HepG2 (cell line): ENCODE measurements around the gene CEP78. TPM values are rescaled to one million over a fixed set of nuclear protein-coding genes. Genes with fewer than 3 reads are reported as not detected.

Source experiments
- ATF7-NPFF ChIP-seq: sonication (generic); formaldehyde crosslinking; IDR thresholded peaks from 2 replicates; pipeline ENCODE4 v1.8.1; 2023; ENCODE audit warnings: mild to moderate bottlenecking, low read depth, missing genetic modification reagents, moderate library complexity
- CBX2 ChIP-seq, 2 experiments: fragments of 200-600 bp in 1 of 2; sonication (generic); formaldehyde crosslinking in 1 of 2; IDR thresholded peaks; 2 replicates each; pipeline versions ENCODE4 v1.7.0 to v1.8.1; 2018 to 2022; ENCODE audit warnings: low read depth in 2 of 2, low read length in 1 of 2, mild to moderate bottlenecking in 1 of 2, missing genetic modification reagents in 1 of 2
- DNMT3B ChIP-seq: conservative IDR thresholded peaks from 2 replicates; pipeline ENCODE4 v1.6.1; 2016; ENCODE audit warnings: missing biosample characterization, control low read depth
- GABPA ChIP-seq, 2 experiments: IDR thresholded peaks; 2 replicates each; pipeline ENCODE4 v1.6.1; 2011 to 2016; ENCODE audit warnings: low read depth in 2 of 2, low read length in 1 of 2, missing biosample characterization in 1 of 2, missing genetic modification characterization in 1 of 2
- GATAD1 ChIP-seq: IDR thresholded peaks from 2 replicates; pipeline ENCODE4 v1.6.1; 2016; ENCODE audit warnings: missing genetic modification reagents, missing compliant biosample characterization
- KDM5B ChIP-seq: sonication (generic); formaldehyde crosslinking; IDR thresholded peaks from 2 replicates; pipeline ENCODE4 v1.4.0; 2020; ENCODE audit warnings: missing genetic modification reagents, mild to moderate bottlenecking, borderline replicate concordance
- KLF9 ChIP-seq: IDR thresholded peaks from 2 replicates; pipeline ENCODE4 v1.6.1; 2016; ENCODE audit warnings: low read depth
- MBNL3 ChIP-seq: fragments of 250-450 bp; sonication (Bioruptor Pico); conservative IDR thresholded peaks from 2 replicates; pipeline ENCODE4 v1.8.0; 2022; ENCODE audit warnings: mild to moderate bottlenecking, inconsistent platforms
- NFIC ChIP-seq: IDR thresholded peaks from 2 replicates; pipeline ENCODE4 v1.6.1; 2012; ENCODE audit warnings: mild to moderate bottlenecking, low read length, inconsistent platforms
- NFKBIZ ChIP-seq: IDR thresholded peaks from 2 replicates; pipeline ENCODE4 v1.6.1; 2018; ENCODE audit warnings: missing genetic modification reagents, missing compliant biosample characterization
- PHF21A ChIP-seq: sonication (generic); formaldehyde crosslinking; IDR thresholded peaks from 2 replicates; pipeline ENCODE4 v1.5.0; 2020; ENCODE audit warnings: mild to moderate bottlenecking, missing genetic modification reagents
- PITX1 ChIP-seq: sonication (generic); formaldehyde crosslinking; IDR thresholded peaks from 2 replicates; pipeline ENCODE4 v1.5.1; 2020; ENCODE audit warnings: mild to moderate bottlenecking, missing genetic modification reagents
- SIN3A ChIP-seq: IDR thresholded peaks from 2 replicates; pipeline ENCODE4 v1.6.1; 2011; ENCODE audit warnings: low read depth, mild to moderate bottlenecking, control low read depth, low read length, borderline replicate concordance
- ZFY ChIP-seq: sonication (generic); formaldehyde crosslinking; IDR thresholded peaks from 2 replicates; pipeline ENCODE4 v1.4.0; 2020; ENCODE audit warnings: missing genetic modification reagents
- ZNF501 ChIP-seq: sonication (generic); formaldehyde crosslinking; IDR thresholded peaks from 2 replicates; pipeline ENCODE4 v1.5.1; 2020; ENCODE audit warnings: mild to moderate bottlenecking, moderate library complexity, missing genetic modification reagents
- ZNF616 ChIP-seq: sonication (generic); formaldehyde crosslinking; IDR thresholded peaks from 2 replicates; pipeline ENCODE4 v1.5.0; 2020; ENCODE audit warnings: low read depth, mild to moderate bottlenecking, missing genetic modification reagents
- ZSCAN12 ChIP-seq: sonication (generic); formaldehyde crosslinking; IDR thresholded peaks from 2 replicates; pipeline ENCODE4 v1.9.0; 2021; ENCODE audit warnings: mild to moderate bottlenecking, missing genetic modification reagents
- polyA plus RNA-seq, 8 experiments: library from polyadenylated mRNA; depleted of rRNA in 3 of 8; stranded (reverse) in 7 of 8; unstranded in 1 of 8; fragments of >200 nt; fragmentation: Illumina TruSeq in 4 of 8; extraction: Trizol in 4 of 8; gene quantifications; 2 replicates each; pipeline versions ENCODE4 v1.2.1 to v1.2.3, GENCODE V29; 2011 to 2016; ENCODE audit warnings: low read depth in 4 of 8, missing spikeins in 1 of 8, mixed read lengths in 1 of 8; ENCODE audit not compliant: insufficient read depth in 1 of 8
- total RNA-seq, 5 experiments: library from RNA; depleted of rRNA; stranded (reverse); fragments of >200 nt; fragmentation: Illumina TruSeq; extraction: Trizol; gene quantifications; 2 replicates each; pipeline ENCODE4 v1.2.3, GENCODE V29; 2016; ENCODE audit warnings: low read depth in 1 of 5
- TF ChIP-seq, protein P1 (sequence below): sonication (generic); formaldehyde crosslinking; IDR thresholded peaks from 2 replicates; pipeline ENCODE4 v1.4.0; 2020; ENCODE audit warnings: missing genetic modification reagents, borderline replicate concordance
- TF ChIP-seq, protein P2 (sequence below): sonication (generic); formaldehyde crosslinking; IDR thresholded peaks from 2 replicates; pipeline ENCODE4 v1.4.0; 2020; ENCODE audit warnings: mild to moderate bottlenecking, missing genetic modification reagents
- TF ChIP-seq, protein P3 (sequence below): sonication (generic); formaldehyde crosslinking; IDR thresholded peaks from 2 replicates; pipeline ENCODE4 v1.5.0; 2020; ENCODE audit warnings: missing genetic modification reagents
- TF ChIP-seq, protein P4 (sequence below): sonication (generic); formaldehyde crosslinking; IDR thresholded peaks from 2 replicates; pipeline ENCODE4 v1.4.0; 2020; ENCODE audit warnings: mild to moderate bottlenecking, missing genetic modification reagents

CEP78 gene
- total and polyA plus RNA-seq, 2 of the 13 experiments (the other 11 are each of a cell fraction or from before 2014, with no cell fraction given) = 5.1 to 30.8 TPM

DNA sequence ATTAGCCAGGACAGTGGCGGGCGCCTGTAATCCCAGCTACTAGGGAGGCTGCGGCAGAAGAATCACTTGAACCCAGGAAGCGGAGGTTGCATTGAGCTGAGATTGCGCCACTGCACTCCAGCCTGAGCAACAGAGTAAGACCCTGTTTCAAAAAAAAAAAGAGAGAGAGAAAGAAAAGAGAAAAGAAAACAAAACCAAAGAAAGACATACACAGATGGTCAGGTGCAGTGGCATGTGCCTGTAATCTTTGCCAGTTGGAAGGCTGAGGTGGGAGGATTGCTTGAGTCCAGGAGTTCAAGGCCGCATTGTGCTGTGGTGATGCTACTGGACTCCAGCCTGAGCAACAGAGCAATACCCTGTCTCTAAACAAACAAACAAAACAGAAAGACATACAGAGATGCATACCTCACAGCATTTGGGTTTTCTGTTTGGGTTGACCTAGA lies 51.1 kb downstream of the CEP78 start (continued):
- TF ChIP-seq PITX1 (CRISPR knock-in tag) (peak; percentile 77), KLF9 (CRISPR knock-in tag) (no peak), MBNL3 (no peak), NFIC (0 out of 2 replicates have a peak, but pooled peaks have one; percentile 47), DNMT3B (CRISPR knock-in tag) (no peak), ZSCAN12 (CRISPR knock-in tag) (no peak), PHF21A (CRISPR knock-in tag) (0 out of 2 replicates have a peak, but pooled peaks have one; percentile 11), GABPA (IDR thresholded peaks at IDR 0.05; ENCODE audit: low read depth, low read length) (no peak), GABPA (CRISPR knock-in tag; IDR thresholded peaks at IDR 0.05; ENCODE audit: low read depth) (peak; percentile 54), ZFY (CRISPR knock-in tag) (no peak), SIN3A (no peak), GATAD1 (CRISPR knock-in tag) (peak; percentile 64; the same call in 1 of the 2 replicates), ATF7-NPFF (CRISPR knock-in tag) (no peak), CBX2 (IDR thresholded peaks at IDR 0.05; ENCODE audit: low read depth, low read length) (no peak), CBX2 (CRISPR knock-in tag; IDR thresholded peaks at IDR 0.05; ENCODE audit: low read depth) (no peak), NFKBIZ (CRISPR knock-in tag) (no peak), KDM5B (no peak), ZNF501 (peak; percentile 33; the same call in 1 of the 2 replicates), ZNF616 (CRISPR knock-in tag) (no peak)
- TF ChIP-seq, protein P1, sequence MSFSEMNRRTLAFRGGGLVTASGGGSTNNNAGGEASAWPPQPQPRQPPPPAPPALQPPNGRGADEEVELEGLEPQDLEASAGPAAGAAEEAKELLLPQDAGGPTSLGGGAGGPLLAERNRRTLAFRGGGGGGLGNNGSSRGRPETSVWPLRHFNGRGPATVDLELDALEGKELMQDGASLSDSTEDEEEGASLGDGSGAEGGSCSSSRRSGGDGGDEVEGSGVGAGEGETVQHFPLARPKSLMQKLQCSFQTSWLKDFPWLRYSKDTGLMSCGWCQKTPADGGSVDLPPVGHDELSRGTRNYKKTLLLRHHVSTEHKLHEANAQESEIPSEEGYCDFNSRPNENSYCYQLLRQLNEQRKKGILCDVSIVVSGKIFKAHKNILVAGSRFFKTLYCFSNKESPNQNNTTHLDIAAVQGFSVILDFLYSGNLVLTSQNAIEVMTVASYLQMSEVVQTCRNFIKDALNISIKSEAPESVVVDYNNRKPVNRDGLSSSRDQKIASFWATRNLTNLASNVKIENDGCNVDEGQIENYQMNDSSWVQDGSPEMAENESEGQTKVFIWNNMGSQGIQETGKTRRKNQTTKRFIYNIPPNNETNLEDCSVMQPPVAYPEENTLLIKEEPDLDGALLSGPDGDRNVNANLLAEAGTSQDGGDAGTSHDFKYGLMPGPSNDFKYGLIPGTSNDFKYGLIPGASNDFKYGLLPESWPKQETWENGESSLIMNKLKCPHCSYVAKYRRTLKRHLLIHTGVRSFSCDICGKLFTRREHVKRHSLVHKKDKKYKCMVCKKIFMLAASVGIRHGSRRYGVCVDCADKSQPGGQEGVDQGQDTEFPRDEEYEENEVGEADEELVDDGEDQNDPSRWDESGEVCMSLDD = no peak
- TF ChIP-seq, protein P2, sequence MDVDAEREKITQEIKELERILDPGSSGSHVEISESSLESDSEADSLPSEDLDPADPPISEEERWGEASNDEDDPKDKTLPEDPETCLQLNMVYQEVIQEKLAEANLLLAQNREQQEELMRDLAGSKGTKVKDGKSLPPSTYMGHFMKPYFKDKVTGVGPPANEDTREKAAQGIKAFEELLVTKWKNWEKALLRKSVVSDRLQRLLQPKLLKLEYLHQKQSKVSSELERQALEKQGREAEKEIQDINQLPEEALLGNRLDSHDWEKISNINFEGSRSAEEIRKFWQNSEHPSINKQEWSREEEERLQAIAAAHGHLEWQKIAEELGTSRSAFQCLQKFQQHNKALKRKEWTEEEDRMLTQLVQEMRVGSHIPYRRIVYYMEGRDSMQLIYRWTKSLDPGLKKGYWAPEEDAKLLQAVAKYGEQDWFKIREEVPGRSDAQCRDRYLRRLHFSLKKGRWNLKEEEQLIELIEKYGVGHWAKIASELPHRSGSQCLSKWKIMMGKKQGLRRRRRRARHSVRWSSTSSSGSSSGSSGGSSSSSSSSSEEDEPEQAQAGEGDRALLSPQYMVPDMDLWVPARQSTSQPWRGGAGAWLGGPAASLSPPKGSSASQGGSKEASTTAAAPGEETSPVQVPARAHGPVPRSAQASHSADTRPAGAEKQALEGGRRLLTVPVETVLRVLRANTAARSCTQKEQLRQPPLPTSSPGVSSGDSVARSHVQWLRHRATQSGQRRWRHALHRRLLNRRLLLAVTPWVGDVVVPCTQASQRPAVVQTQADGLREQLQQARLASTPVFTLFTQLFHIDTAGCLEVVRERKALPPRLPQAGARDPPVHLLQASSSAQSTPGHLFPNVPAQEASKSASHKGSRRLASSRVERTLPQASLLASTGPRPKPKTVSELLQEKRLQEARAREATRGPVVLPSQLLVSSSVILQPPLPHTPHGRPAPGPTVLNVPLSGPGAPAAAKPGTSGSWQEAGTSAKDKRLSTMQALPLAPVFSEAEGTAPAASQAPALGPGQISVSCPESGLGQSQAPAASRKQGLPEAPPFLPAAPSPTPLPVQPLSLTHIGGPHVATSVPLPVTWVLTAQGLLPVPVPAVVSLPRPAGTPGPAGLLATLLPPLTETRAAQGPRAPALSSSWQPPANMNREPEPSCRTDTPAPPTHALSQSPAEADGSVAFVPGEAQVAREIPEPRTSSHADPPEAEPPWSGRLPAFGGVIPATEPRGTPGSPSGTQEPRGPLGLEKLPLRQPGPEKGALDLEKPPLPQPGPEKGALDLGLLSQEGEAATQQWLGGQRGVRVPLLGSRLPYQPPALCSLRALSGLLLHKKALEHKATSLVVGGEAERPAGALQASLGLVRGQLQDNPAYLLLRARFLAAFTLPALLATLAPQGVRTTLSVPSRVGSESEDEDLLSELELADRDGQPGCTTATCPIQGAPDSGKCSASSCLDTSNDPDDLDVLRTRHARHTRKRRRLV = no peak
- TF ChIP-seq, protein P3, sequence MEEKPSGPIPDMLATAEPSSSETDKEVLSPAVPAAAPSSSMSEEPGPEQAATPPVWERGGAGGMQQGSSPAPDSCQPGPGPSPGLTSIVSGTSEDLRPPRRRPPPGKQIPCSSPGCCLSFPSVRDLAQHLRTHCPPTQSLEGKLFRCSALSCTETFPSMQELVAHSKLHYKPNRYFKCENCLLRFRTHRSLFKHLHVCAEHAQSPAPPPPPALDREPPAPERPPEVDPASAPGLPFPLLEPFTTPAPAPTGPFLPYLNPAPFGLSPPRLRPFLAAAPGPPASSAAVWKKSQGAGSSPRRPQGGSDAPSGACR = no peak
- TF ChIP-seq, protein P4, sequence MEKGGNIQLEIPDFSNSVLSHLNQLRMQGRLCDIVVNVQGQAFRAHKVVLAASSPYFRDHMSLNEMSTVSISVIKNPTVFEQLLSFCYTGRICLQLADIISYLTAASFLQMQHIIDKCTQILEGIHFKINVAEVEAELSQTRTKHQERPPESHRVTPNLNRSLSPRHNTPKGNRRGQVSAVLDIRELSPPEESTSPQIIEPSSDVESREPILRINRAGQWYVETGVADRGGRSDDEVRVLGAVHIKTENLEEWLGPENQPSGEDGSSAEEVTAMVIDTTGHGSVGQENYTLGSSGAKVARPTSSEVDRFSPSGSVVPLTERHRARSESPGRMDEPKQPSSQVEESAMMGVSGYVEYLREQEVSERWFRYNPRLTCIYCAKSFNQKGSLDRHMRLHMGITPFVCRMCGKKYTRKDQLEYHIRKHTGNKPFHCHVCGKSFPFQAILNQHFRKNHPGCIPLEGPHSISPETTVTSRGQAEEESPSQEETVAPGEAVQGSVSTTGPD (CRISPR knock-in tag) = no peak
